GM10248 (cell line): ENCODE measurements around the gene ARHGEF5.
"Not testable (repeated sequence)": the region's sequence is repeated elsewhere in the genome, so short reads cannot be mapped to it uniquely, and the experiment has no call there.

Source experiments
- CTCF ChIA-PET: fragments of 300-600 bp; sonication (Branson Sonifier 250); formaldehyde crosslinking; extraction: SDS; loops from one replicate; lab custom pipeline; 2021; ENCODE audit warnings: antibody characterized with exemption; lab: Yijun Ruan, JAX
- POLR2A ChIA-PET: fragments of 350-650 bp; sonication (Branson Sonifier 250); formaldehyde crosslinking; extraction: SDS; loops from one replicate; lab custom pipeline; 2020; ENCODE audit warnings: antibody characterized with exemption; lab: Yijun Ruan, JAX
- DNase-seq: peaks from one replicate; pipeline ENCODE4 v3.0.0; 2012; ENCODE audit errors: extremely low spot score
- CTCF ChIP-seq: IDR thresholded peaks from 2 replicates; pipeline ENCODE4 v1.5.1; 2012; ENCODE audit warnings: mild to moderate bottlenecking, low read depth; ENCODE audit errors: extremely low read depth, missing control alignments, control extremely low read depth

ARHGEF5 gene

GRCh38 chr7:144367250-144367649 is 12.0 kb downstream of the ARHGEF5 start:
- DNase-seq, CTCF ChIA-PET, POLR2A ChIA-PET: not testable (repeated sequence)

GRCh38 chr7:144369221-144369620 is 14.0 kb downstream of the ARHGEF5 start:
- POLR2A ChIA-PET, CTCF ChIA-PET, DNase-seq: not testable (repeated sequence)

GRCh38 chr7:144378651-144379050 is 23.4 kb downstream of the ARHGEF5 start:
- POLR2A ChIA-PET = no interaction called here
- no peak for TF ChIP-seq CTCF
- no peak for DNase-seq
- CTCF ChIA-PET = interaction anchor here (3.7 kb wide), 1 partner anchor 13 kb away, joined by 17 read pairs; no protein-coding TSS in a partner anchor

- no peak for DNase-seq
- no peak for TF ChIP-seq CTCF
- ChIA-PET CTCF (interaction anchor here (3.7 kb wide), 1 partner anchor 11 kb away, joined by 17 read pairs; no protein-coding TSS in a partner anchor), POLR2A (no interaction called here)
Observed at GRCh38 chr7:144379776-144380384, 24.7 kb downstream of the ARHGEF5 start.

- POLR2A ChIA-PET = no interaction called here
- TF ChIP-seq CTCF = no peak
- no peak for DNase-seq
- CTCF ChIA-PET = interaction anchor here (0.7 to 1.7 kb wide), 2 partner anchors 9 to 207 kb away, joined by 3 to 8 read pairs; no protein-coding TSS in a partner anchor
Observed at GRCh38 chr7:144384071-144384470, 28.9 kb downstream of the ARHGEF5 start.

GRCh38 chr7:144384555-144385245 is 29.5 kb downstream of the ARHGEF5 start:
- POLR2A ChIA-PET = no interaction called here
- no peak for DNase-seq
- TF ChIP-seq CTCF = no peak
- CTCF ChIA-PET = interaction anchor here (0.7 to 1.7 kb wide), 3 partner anchors 9 to 208 kb away, joined by 3 to 8 read pairs (median 3); no protein-coding TSS in a partner anchor

- ChIA-PET POLR2A (no interaction called here), CTCF (interaction anchor here (1.5 kb wide), 1 partner anchor 11 kb away, joined by 5 read pairs; no protein-coding TSS in a partner anchor)
- no peak for TF ChIP-seq CTCF
- no peak for DNase-seq
Observed at GRCh38 chr7:144386741-144387140, 31.5 kb downstream of the ARHGEF5 start.
